T-helper 2 cell treated with Interferon-gamma antibody and Interleukin-4, amounts not matched to agents 5 μg/mL and 100 μg/mL, for 36 hours (primary cell): ENCODE measurements around the gene SYNJ2.
A peak's percentile ranks its signal among the peaks of the same experiment; 100 is the strongest.
"Not testable (repeated sequence)": the region's sequence is repeated elsewhere in the genome, so short reads cannot be mapped to it uniquely, and the experiment has no call there.

ENCODE experiments used
- DNase-seq: peaks from one replicate; pipeline ENCODE4 v3.0.0; 2021; ENCODE audit warnings: low spot score
- H3K27ac Mint-ChIP-seq: one replicate; pipeline ENCODE4 v1.8.0; 2021; ENCODE audit warnings: mild to moderate bottlenecking, mixed read lengths
- H3K27me3 Mint-ChIP-seq: one replicate; pipeline ENCODE4 v1.8.0; 2021; ENCODE audit warnings: low read depth, mixed read lengths
- H3K36me3 Mint-ChIP-seq: one replicate; pipeline ENCODE4 v1.8.0; 2021; ENCODE audit warnings: low read depth, mixed read lengths
- H3K4me1 Mint-ChIP-seq: one replicate; pipeline ENCODE4 v1.8.0; 2021; ENCODE audit warnings: low read depth, mixed read lengths
- H3K4me3 Mint-ChIP-seq: one replicate; pipeline ENCODE4 v1.8.0; 2022; ENCODE audit warnings: mild to moderate bottlenecking, moderate library complexity, mixed read lengths
- H3K9me3 Mint-ChIP-seq: one replicate; pipeline ENCODE4 v1.8.0; 2021; ENCODE audit warnings: mixed read lengths

The SYNJ2 gene

GRCh38 chr6:157965387-157965786 lies 16.3 kb upstream of the SYNJ2 start:
- peaks cover under 1% of the 10 kb centered on the region for H3K27me3 Mint-ChIP-seq
- H3K36me3 Mint-ChIP-seq = peaks cover 8% of the 10 kb centered on the region
- H3K4me1 Mint-ChIP-seq = peaks cover 31% of the 10 kb centered on the region
- H3K4me3 Mint-ChIP-seq = no peak overlapping the region
- no peak for DNase-seq
- peaks cover 4% of the 10 kb centered on the region for H3K9me3 Mint-ChIP-seq
- H3K27ac Mint-ChIP-seq = no peak overlapping the region

GRCh38 chr6:157966589-157966977 lies 15.1 kb upstream of the SYNJ2 start:
- Mint-ChIP-seq H3K27ac (no peak overlapping the region), H3K4me1 (peaks cover 30% of the 10 kb centered on the region), H3K4me3 (no peak overlapping the region), H3K27me3 (peaks cover 11% of the 10 kb centered on the region), H3K9me3 (peaks cover 4% of the 10 kb centered on the region), H3K36me3 (peaks cover 5% of the 10 kb centered on the region)
- DNase-seq = no peak

- H3K4me1 Mint-ChIP-seq = peaks cover 26% of the 10 kb centered on the region
- no peak for DNase-seq
- no peak overlapping the region for H3K4me3 Mint-ChIP-seq
Observed at GRCh38 chr6:157967020-157967419, 14.6 kb upstream of the SYNJ2 start.

GRCh38 chr6:157967486-157967885 lies 14.2 kb upstream of the SYNJ2 start:
- Mint-ChIP-seq H3K36me3 (peaks cover 5% of the 10 kb centered on the region), H3K9me3 (peaks cover 4% of the 10 kb centered on the region), H3K27me3 (peaks cover 13% of the 10 kb centered on the region), H3K4me3 (no peak overlapping the region), H3K4me1 (peaks cover 24% of the 10 kb centered on the region), H3K27ac (no peak overlapping the region)
- no peak for DNase-seq

More at GRCh38 chr6:157967020-157967419, 14.6 kb upstream of the SYNJ2 start:
- Mint-ChIP-seq H3K27ac (no peak overlapping the region), H3K27me3 (peaks cover 13% of the 10 kb centered on the region), H3K36me3 (peaks cover 5% of the 10 kb centered on the region), H3K9me3 (peaks cover 4% of the 10 kb centered on the region)

- peaks cover 17% of the 10 kb centered on the region for H3K27me3 Mint-ChIP-seq
- H3K9me3 Mint-ChIP-seq, H3K36me3 Mint-ChIP-seq, H3K4me1 Mint-ChIP-seq, H3K27ac Mint-ChIP-seq, DNase-seq, H3K4me3 Mint-ChIP-seq: not testable (repeated sequence)
Observed at GRCh38 chr6:157972177-157972576, 9.5 kb upstream of the SYNJ2 start.

GRCh38 chr6:157974341-157974894 lies 7.2 kb upstream of the SYNJ2 start:
- H3K36me3 Mint-ChIP-seq = no peaks in the 10 kb centered on the region
- H3K27me3 Mint-ChIP-seq = peaks cover 26% of the 10 kb centered on the region
- no peak overlapping the region for H3K4me3 Mint-ChIP-seq
- DNase-seq = no peak
- no peak overlapping the region for H3K27ac Mint-ChIP-seq
- H3K9me3 Mint-ChIP-seq = no peaks in the 10 kb centered on the region
- H3K4me1 Mint-ChIP-seq = peaks cover 7% of the 10 kb centered on the region

GRCh38 chr6:157974967-157975366 lies 6.7 kb upstream of the SYNJ2 start:
- Mint-ChIP-seq H3K36me3 (no peaks in the 10 kb centered on the region), H3K4me3 (no peak overlapping the region), H3K9me3 (no peaks in the 10 kb centered on the region), H3K27ac (no peak overlapping the region), H3K4me1 (peaks cover 12% of the 10 kb centered on the region), H3K27me3 (peaks cover 26% of the 10 kb centered on the region)
- no peak for DNase-seq

GRCh38 chr6:157975456-157975855 lies 6.2 kb upstream of the SYNJ2 start:
- no peak for DNase-seq
- Mint-ChIP-seq H3K36me3 (no peaks in the 10 kb centered on the region), H3K4me1 (peaks cover 16% of the 10 kb centered on the region), H3K27me3 (peaks cover 27% of the 10 kb centered on the region), H3K9me3 (no peaks in the 10 kb centered on the region), H3K4me3 (no peak overlapping the region), H3K27ac (no peak overlapping the region)

- Mint-ChIP-seq H3K36me3 (no peaks in the 10 kb centered on the region), H3K4me3 (no peak overlapping the region), H3K9me3 (no peaks in the 10 kb centered on the region), H3K27ac (no peak overlapping the region), H3K4me1 (peaks cover 19% of the 10 kb centered on the region), H3K27me3 (peaks cover 19% of the 10 kb centered on the region)
- no peak for DNase-seq
Observed at GRCh38 chr6:157976345-157977175, 5.1 kb upstream of the SYNJ2 start.

GRCh38 chr6:157977176-157977804 lies 4.4 kb upstream of the SYNJ2 start:
- H3K9me3 Mint-ChIP-seq = no peaks in the 10 kb centered on the region
- no peak for DNase-seq
- peak overlapping the region; percentile 57 for H3K27ac Mint-ChIP-seq
- H3K4me1 Mint-ChIP-seq = peaks cover 19% of the 10 kb centered on the region
- H3K4me3 Mint-ChIP-seq = no peak overlapping the region
- H3K27me3 Mint-ChIP-seq = peaks cover 18% of the 10 kb centered on the region
- H3K36me3 Mint-ChIP-seq = no peaks in the 10 kb centered on the region

- H3K36me3 Mint-ChIP-seq = no peaks in the 10 kb centered on the region
- H3K4me1 Mint-ChIP-seq = peaks cover 21% of the 10 kb centered on the region
Observed at GRCh38 chr6:157978021-157978783, 3.5 kb upstream of the SYNJ2 start.

GRCh38 chr6:157980288-157981131 lies 1.2 kb upstream of the SYNJ2 start:
- Mint-ChIP-seq H3K4me3 (peak overlapping the region; percentile 75), H3K36me3 (no peaks in the 10 kb centered on the region), H3K4me1 (peaks cover 38% of the 10 kb centered on the region), H3K27me3 (peaks cover 18% of the 10 kb centered on the region), H3K9me3 (no peaks in the 10 kb centered on the region), H3K27ac (peak overlapping the region; percentile 45)
- no peak for DNase-seq

More at GRCh38 chr6:157978021-157978783, 3.5 kb upstream of the SYNJ2 start:
- no peak for DNase-seq
- Mint-ChIP-seq H3K4me3 (no peak overlapping the region), H3K27ac (no peak overlapping the region), H3K27me3 (peaks cover 18% of the 10 kb centered on the region), H3K9me3 (no peaks in the 10 kb centered on the region)

GRCh38 chr6:157981132-157981394 lies 600 bp upstream of the SYNJ2 start:
- Mint-ChIP-seq H3K27me3 (peaks cover 18% of the 10 kb centered on the region), H3K9me3 (no peaks in the 10 kb centered on the region), H3K4me1 (peaks cover 38% of the 10 kb centered on the region), H3K27ac (peak overlapping the region; percentile 45), H3K36me3 (no peaks in the 10 kb centered on the region), H3K4me3 (peak overlapping the region; percentile 75)
- no peak for DNase-seq
